Measurements from ENCODE around the gene VGLL1.

- TF ChIP-seq, protein P1, sequence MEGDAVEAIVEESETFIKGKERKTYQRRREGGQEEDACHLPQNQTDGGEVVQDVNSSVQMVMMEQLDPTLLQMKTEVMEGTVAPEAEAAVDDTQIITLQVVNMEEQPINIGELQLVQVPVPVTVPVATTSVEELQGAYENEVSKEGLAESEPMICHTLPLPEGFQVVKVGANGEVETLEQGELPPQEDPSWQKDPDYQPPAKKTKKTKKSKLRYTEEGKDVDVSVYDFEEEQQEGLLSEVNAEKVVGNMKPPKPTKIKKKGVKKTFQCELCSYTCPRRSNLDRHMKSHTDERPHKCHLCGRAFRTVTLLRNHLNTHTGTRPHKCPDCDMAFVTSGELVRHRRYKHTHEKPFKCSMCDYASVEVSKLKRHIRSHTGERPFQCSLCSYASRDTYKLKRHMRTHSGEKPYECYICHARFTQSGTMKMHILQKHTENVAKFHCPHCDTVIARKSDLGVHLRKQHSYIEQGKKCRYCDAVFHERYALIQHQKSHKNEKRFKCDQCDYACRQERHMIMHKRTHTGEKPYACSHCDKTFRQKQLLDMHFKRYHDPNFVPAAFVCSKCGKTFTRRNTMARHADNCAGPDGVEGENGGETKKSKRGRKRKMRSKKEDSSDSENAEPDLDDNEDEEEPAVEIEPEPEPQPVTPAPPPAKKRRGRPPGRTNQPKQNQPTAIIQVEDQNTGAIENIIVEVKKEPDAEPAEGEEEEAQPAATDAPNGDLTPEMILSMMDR (IDR thresholded peaks at IDR 0.05 in 8 of 11, conservative IDR thresholded peaks at IDR 0.05 in 3 of 11), result no peak
- TF ChIP-seq POLR2A (IDR thresholded peaks at IDR 0.05) (no peak), POLR2AphosphoS5 (IDR thresholded peaks at IDR 0.05) (no peak)
Observed at GRCh38 chrX:136487647-136488046, 44.4 kb upstream of the VGLL1 start, which contains the start of gene BRS3.

Measured in spleen (tissue), 7 donors.